HepG2 (cell line): ENCODE data around the gene L1CAM. TPM values are rescaled to one million over a fixed set of nuclear protein-coding genes. Genes with fewer than 3 reads are reported as not detected.
A peak's percentile ranks its signal among the peaks of the same experiment; 100 is the strongest.

Source experiments
- ATAC-seq: fragments of 200-7000 bp; cut with Tn5 transposase; 3 replicates; pipeline ENCODE4 v1.9.1; 2020; ENCODE audit warnings: mild to moderate bottlenecking, moderate library complexity
- BruUV-seq: library from RNA; stranded (reverse); fragments of 400-500 nt; replicated peaks from 2 replicates; lab custom pipeline; 2021; lab: Mats Ljungman, UMichigan
- CTCF ChIA-PET: fragments of 300-600 bp; formaldehyde crosslinking; extraction: SDS; loops from one replicate; lab custom pipeline; 2021; ENCODE audit warnings: low total read pairs, inconsistent platforms, low intra/inter-chr PET ratio; lab: Yijun Ruan, JAX
- POLR2A ChIA-PET: fragments of 350-600 bp; sonication (Branson Sonifier 250); formaldehyde crosslinking; loops from one replicate; lab custom pipeline; 2020; ENCODE audit warnings: antibody characterized with exemption, inconsistent platforms; lab: Yijun Ruan, JAX
- DNase-seq: peaks from one replicate; pipeline ENCODE4 v3.0.0-alpha.2; 2015; ENCODE audit warnings: low spot score
- FAIRE-seq: peaks from 3 replicates; lab custom pipeline; 2011; peaks lifted over from hg19 to GRCh38; lab: Jason Lieb, UNC
- H2AFZ ChIP-seq: one replicate; pipeline ENCODE4 v1.6.1; 2011; ENCODE audit warnings: low read length, inconsistent platforms
- H3K27ac ChIP-seq: fragments of 300-600 bp; 3 replicates; pipeline ENCODE4 v1.8.0; 2011; ENCODE audit warnings: mixed run types, mild to moderate bottlenecking, mixed read lengths, low read length, inconsistent platforms; ENCODE audit not compliant: insufficient read depth; ENCODE audit errors: extremely low read length
- H3K27me3 ChIP-seq, 2 experiments: fragments of 200-600 bp in 1 of 2; 2 replicates in 1 of 2; 3 replicates in 1 of 2; pipeline versions ENCODE4 v1.6.0 to v1.8.0; 2011; ENCODE audit warnings: low read length in 2 of 2, mild to moderate bottlenecking in 2 of 2, moderate library complexity in 2 of 2, inconsistent platforms in 1 of 2; ENCODE audit not compliant: insufficient read depth in 2 of 2, control insufficient read depth in 1 of 2
- H3K36me3 ChIP-seq, 2 experiments: fragments of 200-600 bp in 1 of 2; replicated peaks in 1 of 2; 2 replicates in 1 of 2; 3 replicates in 1 of 2; pipeline versions ENCODE4 v1.5.1 to v1.8.0; 2011; ENCODE audit warnings: low read length in 2 of 2, inconsistent platforms in 1 of 2; ENCODE audit not compliant: insufficient read depth in 2 of 2, control insufficient read depth in 1 of 2
- H3K4me1 ChIP-seq: 2 replicates; pipeline ENCODE4 v1.5.1; 2012; ENCODE audit warnings: low read length, inconsistent platforms; ENCODE audit not compliant: insufficient read depth
- H3K4me2 ChIP-seq: 2 replicates; pipeline ENCODE4 v1.6.0; 2011; ENCODE audit warnings: low read depth, low read length, inconsistent platforms
- H3K4me3 ChIP-seq, 3 experiments: fragments of 200-600 bp in 1 of 3; sonication (generic), shearing (Covaris generic) in 1 of 3; replicated peaks in 1 of 3; 2 replicates each; pipeline ENCODE4 v1.5.1; 2011 to 2016; ENCODE audit warnings: low read length in 3 of 3, inconsistent platforms in 2 of 3, low read depth in 2 of 3, mild to moderate bottlenecking in 2 of 3, control low read depth in 1 of 3, mixed read lengths in 1 of 3; ENCODE audit not compliant: insufficient read depth in 1 of 3
- H3K79me2 ChIP-seq: one replicate; pipeline ENCODE4 v1.6.1; 2011; ENCODE audit warnings: low read length, inconsistent platforms; ENCODE audit not compliant: insufficient read depth
- H3K9ac ChIP-seq: 2 replicates; pipeline ENCODE4 v1.6.0; 2011; ENCODE audit warnings: mild to moderate bottlenecking, low read depth, low read length, inconsistent platforms; ENCODE audit not compliant: insufficient read depth
- H3K9me3 ChIP-seq: 2 replicates; pipeline ENCODE4 v1.5.1; 2012; ENCODE audit warnings: mild to moderate bottlenecking, low read length
- H4K20me1 ChIP-seq: 2 replicates; pipeline ENCODE4 v1.6.0; 2011; ENCODE audit warnings: inconsistent platforms, mild to moderate bottlenecking, low read length, moderate library complexity; ENCODE audit not compliant: insufficient read depth
- ARID4A ChIP-seq: sonication (generic); formaldehyde crosslinking; IDR thresholded peaks from 2 replicates; pipeline ENCODE4 v1.5.0; 2020; ENCODE audit warnings: mild to moderate bottlenecking, missing genetic modification reagents, borderline replicate concordance
- GMEB1 ChIP-seq: sonication (generic); formaldehyde crosslinking; IDR thresholded peaks from 2 replicates; pipeline ENCODE4 v1.5.1; 2020; ENCODE audit warnings: missing genetic modification reagents, mild to moderate bottlenecking, borderline replicate concordance
- HDAC1 ChIP-seq: sonication (generic); formaldehyde crosslinking; IDR thresholded peaks from 2 replicates; pipeline ENCODE4 v1.5.1; 2020; ENCODE audit warnings: mild to moderate bottlenecking, missing genetic modification reagents
- HIVEP1 ChIP-seq: sonication (generic); formaldehyde crosslinking; IDR thresholded peaks from 2 replicates; pipeline ENCODE4 v1.4.0; 2020; ENCODE audit warnings: mild to moderate bottlenecking, missing genetic modification reagents
- HNF4G ChIP-seq, 2 experiments: sonication (generic) in 1 of 2; formaldehyde crosslinking in 1 of 2; IDR thresholded peaks; 2 replicates each; pipeline versions ENCODE4 v1.4.0 to v1.6.1; 2011 to 2020; ENCODE audit warnings: borderline replicate concordance in 2 of 2, low read depth in 2 of 2, mild to moderate bottlenecking in 2 of 2, low read length in 1 of 2, missing genetic modification reagents in 1 of 2, moderate library complexity in 1 of 2
- MAFK ChIP-seq, 2 experiments: IDR thresholded peaks in 1 of 2; conservative IDR thresholded peaks in 1 of 2; 2 replicates each; pipeline ENCODE4 v1.6.1; 2011; ENCODE audit warnings: improper control_type of control experiment in 2 of 2, low read length in 2 of 2
- NR2F6 ChIP-seq, 2 experiments: IDR thresholded peaks; 2 replicates each; pipeline ENCODE4 v1.6.1; 2016; ENCODE audit warnings: antibody characterized with exemption in 1 of 2, mild to moderate bottlenecking in 1 of 2
- ZBTB21 ChIP-seq: sonication (generic); formaldehyde crosslinking; IDR thresholded peaks from 2 replicates; pipeline ENCODE4 v1.4.0; 2020; ENCODE audit warnings: missing genetic modification reagents
- ZNF609 ChIP-seq: sonication (generic); formaldehyde crosslinking; IDR thresholded peaks from 2 replicates; pipeline ENCODE4 v1.4.0; 2020; ENCODE audit warnings: mild to moderate bottlenecking, missing genetic modification reagents, borderline replicate concordance
- ZNF782 ChIP-seq: sonication (generic); formaldehyde crosslinking; IDR thresholded peaks from 2 replicates; pipeline ENCODE4 v1.4.0; 2020; ENCODE audit warnings: missing genetic modification reagents, mild to moderate bottlenecking, borderline replicate concordance
- ZSCAN12 ChIP-seq: sonication (generic); formaldehyde crosslinking; IDR thresholded peaks from 2 replicates; pipeline ENCODE4 v1.9.0; 2021; ENCODE audit warnings: mild to moderate bottlenecking, missing genetic modification reagents
- WGBS: methylation state at CpG from one replicate; pipeline ENCODE4 v1.1.6; 2017; ENCODE audit warnings: low lambda C conversion rate; 5-methylcytosine and 5-hydroxymethylcytosine counted together
- in situ Hi-C: cut with HindIII; loops from 2 replicates; pipeline ENCODE4 v1.10.0; 2017; ENCODE audit warnings: low pct_unique_long_range_greater_than_20kb; ENCODE audit not compliant: extremely low pct_ligation_motif_present
- intact Hi-C: fragments of 100-400 bp; cut with micrococcal nuclease; formaldehyde crosslinking; loops from one replicate; pipeline ENCODE4 v1.10.0; 2022; ENCODE audit not compliant: unreplicated experiment
- polyA plus RNA-seq, 8 experiments: library from polyadenylated mRNA; depleted of rRNA in 3 of 8; stranded (reverse) in 7 of 8; unstranded in 1 of 8; fragments of >200 nt; fragmentation: Illumina TruSeq in 4 of 8; extraction: Trizol in 4 of 8; gene quantifications; 2 replicates each; pipeline versions ENCODE4 v1.2.1 to v1.2.3, GENCODE V29; 2011 to 2016; ENCODE audit warnings: low read depth in 4 of 8, missing spikeins in 1 of 8, mixed read lengths in 1 of 8; ENCODE audit not compliant: insufficient read depth in 1 of 8
- total RNA-seq, 5 experiments: library from RNA; depleted of rRNA; stranded (reverse); fragments of >200 nt; fragmentation: Illumina TruSeq; extraction: Trizol; gene quantifications; 2 replicates each; pipeline ENCODE4 v1.2.3, GENCODE V29; 2016; ENCODE audit warnings: low read depth in 1 of 5

Gene L1CAM
- total and polyA plus RNA-seq, 2 of the 13 experiments (the other 11 are each of a cell fraction or from before 2014, with no cell fraction given) = 1.4 to 2.0 TPM

- DNase-seq (no peak), FAIRE-seq (no peak), ATAC-seq (peak; percentile 62)
- Histone ChIP-seq H3K36me3 (0 out of 5 replicates have a peak, but pooled peaks cover 0 to 8% of the 10 kb centered on the region in 2 experiments), H3K9ac (no peak overlapping the region), H3K27me3 (no peaks in the 10 kb centered on the region), H3K9me3 (no peaks in the 10 kb centered on the region), H4K20me1 (no peaks in the 10 kb centered on the region), H3K4me1 (peaks cover 5% of the 10 kb centered on the region; the same call in 1 of the 2 replicates), H3K4me2 (peak overlapping the region; percentile 76), H3K27ac (peak overlapping the region; percentile 64), H2AFZ (no peak overlapping the region), H3K79me2 (peaks cover 9% of the 10 kb centered on the region), H3K4me3 (peak overlapping the region in 2 of 3 experiments; percentile 49 to 64; a peak in 5 of 6 replicates)
- POLR2A ChIA-PET = interaction anchor here (0.8 to 2.6 kb wide), 7 partner anchors 9 to 208 kb away, joined by 4 to 20 read pairs (median 5); partner anchors contain the start of genes ARHGAP4, HCFC1 and RENBP
- BruUV-seq = no TSS peak
- intact Hi-C loops (no loop called here), in situ Hi-C loops (no loop called here)
- CTCF ChIA-PET = no interaction called here
- WGBS = 13% methylated on average over 4 of the region's 32 CpGs
- TF ChIP-seq ZSCAN12 (CRISPR knock-in tag) (no peak), ZNF782 (CRISPR knock-in tag) (no peak), ZBTB21 (CRISPR knock-in tag) (no peak), ARID4A (CRISPR knock-in tag) (0 out of 2 replicates have a peak, but pooled peaks have one; percentile 7), HIVEP1 (CRISPR knock-in tag) (no peak), NR2F6 (IDR thresholded peaks at IDR 0.05) (peak; percentile 47; the same call in 1 of the 2 replicates), NR2F6 (CRISPR knock-in tag; IDR thresholded peaks at IDR 0.05) (0 out of 2 replicates have a peak, but pooled peaks have one; percentile 51), MAFK (conservative IDR thresholded peaks at IDR 0.05 in 1 of 2, IDR thresholded peaks at IDR 0.05 in 1 of 2; ENCODE audit: low read length in 2 of 2) (no peak), GMEB1 (CRISPR knock-in tag) (no peak), ZNF609 (CRISPR knock-in tag) (no peak), HNF4G (IDR thresholded peaks at IDR 0.05; ENCODE audit: borderline replicate concordance, low read depth, low read length) (no peak), HNF4G (CRISPR knock-in tag; IDR thresholded peaks at IDR 0.05; ENCODE audit: borderline replicate concordance, low read depth) (no peak), HDAC1 (CRISPR knock-in tag) (no peak)
These were observed 49.4 kb upstream of the L1CAM start for GRCh38 chrX:153935326-153935851.
